Fibroblast of lung (primary cell): ENCODE data around the gene TRAF6. TPM values are rescaled to one million over a fixed set of nuclear protein-coding genes. Genes with fewer than 3 reads are reported as not detected.
A peak's percentile ranks its signal among the peaks of the same experiment; 100 is the strongest.
"Not testable (repeated sequence)": the region's sequence is repeated elsewhere in the genome, so short reads cannot be mapped to it uniquely, and the experiment has no call there.

ENCODE experiments used
- DNase-seq, 2 donors: peaks; one replicate each; pipeline versions ENCODE4 v3.0.0 to v3.0.0-alpha.2; 2010; ENCODE audit warnings: low read depth in 2 of 2
- H2AFZ ChIP-seq: 2 replicates; pipeline ENCODE4 v1.5.1; 2012; ENCODE audit warnings: low read length, control low read depth, inconsistent platforms
- H3K27ac ChIP-seq: 2 replicates; pipeline ENCODE4 v1.5.1; 2011; ENCODE audit warnings: low read length, control low read depth; ENCODE audit not compliant: insufficient read depth
- H3K27me3 ChIP-seq: 2 replicates; pipeline ENCODE4 v1.5.1; 2011; ENCODE audit warnings: mild to moderate bottlenecking, low read length; ENCODE audit not compliant: control insufficient read depth, insufficient read depth
- H3K36me3 ChIP-seq: 2 replicates; pipeline ENCODE4 v1.5.1; 2011; ENCODE audit warnings: low read length; ENCODE audit not compliant: control insufficient read depth, insufficient read depth
- H3K4me1 ChIP-seq: 2 replicates; pipeline ENCODE4 v1.5.1; 2011; ENCODE audit warnings: low read length; ENCODE audit not compliant: control insufficient read depth, insufficient read depth; ENCODE audit errors: extremely low read depth
- H3K4me2 ChIP-seq: 2 replicates; pipeline ENCODE4 v1.5.1; 2011; ENCODE audit warnings: low read length, control low read depth; ENCODE audit not compliant: insufficient read depth; ENCODE audit errors: extremely low read depth
- H3K4me3 ChIP-seq, 4 experiments: fragments of 200-600 bp in 1 of 4; sonication (generic) in 1 of 4; replicated peaks in 1 of 4; 2 replicates each; pipeline ENCODE4 v1.5.1; 2011 to 2016; ENCODE audit warnings: low read length in 4 of 4, low read depth in 3 of 4, mild to moderate bottlenecking in 3 of 4, control low read depth in 2 of 4, inconsistent platforms in 1 of 4, mixed read lengths in 1 of 4; ENCODE audit not compliant: insufficient read depth in 1 of 4; ENCODE audit errors: control extremely low read depth in 1 of 4
- H3K79me2 ChIP-seq: 2 replicates; pipeline ENCODE4 v1.5.1; 2012; ENCODE audit warnings: mild to moderate bottlenecking, low read length, inconsistent platforms; ENCODE audit not compliant: control insufficient read depth, insufficient read depth
- H3K9ac ChIP-seq: 2 replicates; pipeline ENCODE4 v1.5.1; 2011; ENCODE audit warnings: mild to moderate bottlenecking, low read length, control low read depth; ENCODE audit not compliant: insufficient read depth
- H3K9me3 ChIP-seq: 2 replicates; pipeline ENCODE4 v1.5.1; 2012; ENCODE audit warnings: low read depth, low read length; ENCODE audit not compliant: control insufficient read depth, insufficient read depth
- H4K20me1 ChIP-seq: 2 replicates; pipeline ENCODE4 v1.5.1; 2011; ENCODE audit warnings: low read length; ENCODE audit not compliant: control insufficient read depth, insufficient read depth; ENCODE audit errors: extremely low read depth
- EZH2 ChIP-seq: IDR thresholded peaks from 2 replicates; pipeline ENCODE4 v1.5.1; 2012; ENCODE audit warnings: low read length, control low read depth, mild to moderate bottlenecking; ENCODE audit errors: missing control alignments
- polyA minus RNA-seq: library from RNA; depleted of rRNA, polyadenylated mRNA; stranded (reverse); fragments of >200 nt; gene quantifications from 2 replicates; pipeline ENCODE4 v1.2.3, GENCODE V29; 2011; ENCODE audit warnings: low replicate concordance
- polyA plus RNA-seq, 2 donors: library from polyadenylated mRNA; depleted of rRNA in 1 of 2; stranded (reverse) in 1 of 2; unstranded in 1 of 2; fragments of >200 nt; gene quantifications; 2 replicates each; pipeline ENCODE4 v1.2.1, GENCODE V29; 2011 to 2012; ENCODE audit warnings: missing spikeins in 1 of 2
- total RNA-seq: library from RNA; depleted of rRNA; stranded (reverse); fragments of >200 nt; gene quantifications from 2 replicates; pipeline ENCODE4 v1.2.1, GENCODE V29; 2014
- TF ChIP-seq, protein P1 (sequence below), 2 donors: IDR thresholded peaks in 1 of 2; conservative IDR thresholded peaks in 1 of 2; 1 replicate in 1 of 2; 2 replicates in 1 of 2; pipeline ENCODE4 v1.5.1; 2011 to 2012; ENCODE audit warnings: low read length in 2 of 2, control low read depth in 1 of 2, inconsistent platforms in 1 of 2, low read depth in 1 of 2, mild to moderate bottlenecking in 1 of 2

Gene TRAF6
- 5.6 and 6.6 TPM in 2 replicates for total RNA-seq
- 7.5 and 9.0 TPM in 2 replicates for polyA plus RNA-seq
- 4.7 and 5.0 TPM in 2 replicates for polyA plus RNA-seq (2012)
- 6.4 and 15.6 TPM in 2 replicates for polyA minus RNA-seq

- H3K4me2 ChIP-seq: peak within 1 kb of the TSS; percentile 97
- H3K79me2 ChIP-seq: peaks cover 33% of the 10 kb centered on the region
- no peaks in the 10 kb centered on the region for H3K27me3 ChIP-seq
- no peaks in the 10 kb centered on the region for H4K20me1 ChIP-seq
- H3K4me3 ChIP-seq: peak within 1 kb of the TSS; percentile 79 to 98 (median 94)
- H3K9ac ChIP-seq: peak within 1 kb of the TSS; percentile 93
- H3K27ac ChIP-seq: peak within 1 kb of the TSS; percentile 90
- H3K4me1 ChIP-seq: peaks cover 2% of the 10 kb centered on the region
- peak; percentile 81 to 85 for DNase-seq
- no peaks in the 10 kb centered on the region for H3K9me3 ChIP-seq
- H2AFZ ChIP-seq: peak within 1 kb of the TSS; percentile 98
- TF ChIP-seq, protein P1, sequence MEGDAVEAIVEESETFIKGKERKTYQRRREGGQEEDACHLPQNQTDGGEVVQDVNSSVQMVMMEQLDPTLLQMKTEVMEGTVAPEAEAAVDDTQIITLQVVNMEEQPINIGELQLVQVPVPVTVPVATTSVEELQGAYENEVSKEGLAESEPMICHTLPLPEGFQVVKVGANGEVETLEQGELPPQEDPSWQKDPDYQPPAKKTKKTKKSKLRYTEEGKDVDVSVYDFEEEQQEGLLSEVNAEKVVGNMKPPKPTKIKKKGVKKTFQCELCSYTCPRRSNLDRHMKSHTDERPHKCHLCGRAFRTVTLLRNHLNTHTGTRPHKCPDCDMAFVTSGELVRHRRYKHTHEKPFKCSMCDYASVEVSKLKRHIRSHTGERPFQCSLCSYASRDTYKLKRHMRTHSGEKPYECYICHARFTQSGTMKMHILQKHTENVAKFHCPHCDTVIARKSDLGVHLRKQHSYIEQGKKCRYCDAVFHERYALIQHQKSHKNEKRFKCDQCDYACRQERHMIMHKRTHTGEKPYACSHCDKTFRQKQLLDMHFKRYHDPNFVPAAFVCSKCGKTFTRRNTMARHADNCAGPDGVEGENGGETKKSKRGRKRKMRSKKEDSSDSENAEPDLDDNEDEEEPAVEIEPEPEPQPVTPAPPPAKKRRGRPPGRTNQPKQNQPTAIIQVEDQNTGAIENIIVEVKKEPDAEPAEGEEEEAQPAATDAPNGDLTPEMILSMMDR (conservative IDR thresholded peaks at IDR 0.05 in 1 of 2, IDR thresholded peaks at IDR 0.05 in 1 of 2; ENCODE audit: low read depth in 1 of 2, low read length in 2 of 2): peak; percentile 69
- TF ChIP-seq EZH2: no peak
- H3K36me3 ChIP-seq: no peaks in the 10 kb centered on the region
Measured at GRCh38 chr11:36509694-36510593, at the start of gene TRAF6. Gene TRAF6, minus strand, starts transcription at chr11:36510272. Its CDS starts 8,757 bp downstream, at chr11:36501515.

- H3K4me3 ChIP-seq: no peak overlapping the region
- no peaks in the 10 kb centered on the region for H4K20me1 ChIP-seq
- no peak overlapping the region for H2AFZ ChIP-seq
- H3K9ac ChIP-seq: no peak overlapping the region
- no peaks in the 10 kb centered on the region for H3K9me3 ChIP-seq
- no peaks in the 10 kb centered on the region for H3K36me3 ChIP-seq
- DNase-seq: no peak
- H3K4me1 ChIP-seq: no peaks in the 10 kb centered on the region
- TF ChIP-seq, protein P1 (conservative IDR thresholded peaks at IDR 0.05 in 1 of 2, IDR thresholded peaks at IDR 0.05 in 1 of 2; ENCODE audit: low read depth in 1 of 2, low read length in 2 of 2): no peak
- TF ChIP-seq EZH2: no peak
- no peaks in the 10 kb centered on the region for H3K79me2 ChIP-seq
- no peak overlapping the region for H3K27ac ChIP-seq
- no peak overlapping the region for H3K4me2 ChIP-seq
- peaks cover 6% of the 10 kb centered on the region for H3K27me3 ChIP-seq
Measured at GRCh38 chr11:36558571-36559413, 48.7 kb upstream of the TRAF6 start.

- Histone ChIP-seq H3K27ac (no peak overlapping the region), H3K4me1 (no peaks in the 10 kb centered on the region), H4K20me1 (no peaks in the 10 kb centered on the region), H2AFZ (no peak overlapping the region), H3K27me3 (peaks cover 6% of the 10 kb centered on the region), H3K4me2 (no peak overlapping the region), H3K4me3 (no peak overlapping the region), H3K9me3 (no peaks in the 10 kb centered on the region), H3K9ac (no peak overlapping the region), H3K79me2 (no peaks in the 10 kb centered on the region), H3K36me3 (no peaks in the 10 kb centered on the region)
- TF ChIP-seq EZH2: no peak
- TF ChIP-seq, protein P1 (conservative IDR thresholded peaks at IDR 0.05 in 1 of 2, IDR thresholded peaks at IDR 0.05 in 1 of 2; ENCODE audit: low read depth in 1 of 2, low read length in 2 of 2): no peak
- DNase-seq: no peak
Measured at GRCh38 chr11:36557991-36558390, 47.9 kb upstream of the TRAF6 start.

DNA sequence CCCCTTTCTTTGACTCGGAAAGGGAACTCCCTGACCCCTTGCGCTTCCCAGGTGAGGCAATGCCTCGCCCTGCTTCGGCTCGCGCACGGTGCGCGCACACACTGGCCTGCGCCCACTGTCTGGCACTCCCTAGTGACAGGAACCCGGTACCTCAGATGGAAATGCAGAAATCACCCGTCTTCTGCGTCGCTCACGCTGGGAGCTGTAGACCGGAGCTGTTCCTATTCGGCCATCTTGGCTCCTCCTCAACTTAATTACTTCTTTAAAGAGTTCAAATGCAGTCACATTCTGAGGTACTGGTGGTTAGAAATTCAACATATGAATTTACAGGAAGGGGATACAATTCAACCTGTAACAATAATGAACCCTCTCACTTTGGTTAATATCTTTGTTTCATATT lies 47.3 kb upstream of the TRAF6 start:
- H2AFZ ChIP-seq, DNase-seq, H3K9ac ChIP-seq: not testable (repeated sequence)

More for the DNA sequence above, 47.3 kb upstream of the TRAF6 start:
- H3K4me3 ChIP-seq, H3K36me3 ChIP-seq, H3K9me3 ChIP-seq, H3K27ac ChIP-seq, H3K27me3 ChIP-seq, H4K20me1 ChIP-seq, H3K4me2 ChIP-seq, H3K79me2 ChIP-seq, H3K4me1 ChIP-seq: not testable (repeated sequence)
